Caco-2 (cell line): ENCODE data around the gene PRR36. TPM values are rescaled to one million over a fixed set of nuclear protein-coding genes. Genes with fewer than 3 reads are reported as not detected.

Source experiments
- BruUV-seq: library from RNA; stranded (reverse); fragments of 400-500 nt; replicated peaks from 2 replicates; lab custom pipeline; 2021; lab: Mats Ljungman, UMichigan
- CTCF ChIA-PET: fragments of 300-600 bp; sonication (Branson Sonifier 250); formaldehyde crosslinking; loops from one replicate; lab custom pipeline; 2022; ENCODE audit warnings: antibody characterized with exemption; lab: Charles Lee
- POLR2A ChIA-PET: fragments of 300-600 bp; sonication (Branson Sonifier 250); formaldehyde crosslinking; loops from one replicate; lab custom pipeline; 2022; ENCODE audit warnings: antibody characterized with exemption; lab: Charles Lee
- DNase-seq, 2 experiments: peaks; one replicate each; pipeline versions ENCODE4 v3.0.0 to v3.0.0-alpha.2; 2020 to 2022
- H3K27me3 ChIP-seq: replicated peaks from 2 replicates; pipeline ENCODE4 v1.6.0; 2011; ENCODE audit warnings: low read length; ENCODE audit not compliant: control insufficient read depth, insufficient read depth
- H3K36me3 ChIP-seq: 2 replicates; pipeline ENCODE4 v1.5.1; 2011; ENCODE audit warnings: low read length; ENCODE audit not compliant: control insufficient read depth, insufficient read depth
- H3K4me1 ChIP-seq: fragments of 250-450 bp; sonication (Bioruptor Pico); 2 replicates; pipeline ENCODE4 v1.5.1; 2020; ENCODE audit warnings: mild to moderate bottlenecking
- H3K4me3 ChIP-seq: 2 replicates; pipeline ENCODE4 v1.5.1; 2011; ENCODE audit warnings: low read depth, mild to moderate bottlenecking, control low read depth, low read length
- H3K9me3 ChIP-seq: fragments of 250-450 bp; sonication (Bioruptor Pico); 2 replicates; pipeline ENCODE4 v1.5.1; 2020; ENCODE audit warnings: mild to moderate bottlenecking, moderate library complexity
- H3K27ac Mint-ChIP-seq: one replicate; pipeline ENCODE4 v1.8.0; 2022; ENCODE audit warnings: mixed read lengths; ENCODE audit not compliant: unreplicated experiment
- H3K27me3 Mint-ChIP-seq: one replicate; pipeline ENCODE4 v1.8.0; 2022; ENCODE audit warnings: mixed read lengths; ENCODE audit not compliant: insufficient read depth, unreplicated experiment
- H3K36me3 Mint-ChIP-seq: one replicate; pipeline ENCODE4 v1.8.0; 2022; ENCODE audit warnings: mild to moderate bottlenecking, mixed read lengths; ENCODE audit not compliant: insufficient read depth, unreplicated experiment
- H3K4me1 Mint-ChIP-seq: one replicate; pipeline ENCODE4 v1.8.0; 2022; ENCODE audit warnings: low read depth, mixed read lengths; ENCODE audit not compliant: unreplicated experiment
- H3K4me3 Mint-ChIP-seq: one replicate; pipeline ENCODE4 v1.8.0; 2022; ENCODE audit warnings: mild to moderate bottlenecking, moderate library complexity, mixed read lengths; ENCODE audit not compliant: unreplicated experiment
- H3K9me3 Mint-ChIP-seq: one replicate; pipeline ENCODE4 v1.8.0; 2022; ENCODE audit warnings: mixed read lengths; ENCODE audit not compliant: unreplicated experiment
- intact Hi-C: fragments of 100-400 bp; cut with micrococcal nuclease; formaldehyde crosslinking; loops from one replicate; pipeline ENCODE4 v1.10.0; 2022; ENCODE audit not compliant: unreplicated experiment
- total RNA-seq: library from RNA; stranded (reverse); gene quantifications from 2 replicates; pipeline ENCODE4 v1.2.3, GENCODE V29; 2022
- TF ChIP-seq, protein P1 (sequence below), 2 experiments: fragments of 200-600 bp in 1 of 2; IDR thresholded peaks; 1 replicate in 1 of 2; 2 replicates in 1 of 2; pipeline versions ENCODE4 v1.5.1 to v1.8.0; 2011 to 2022; ENCODE audit warnings: antibody characterized with exemption in 1 of 2, control low read depth in 1 of 2, inconsistent platforms in 1 of 2, low read depth in 1 of 2, low read length in 1 of 2, mild to moderate bottlenecking in 1 of 2, moderate library complexity in 1 of 2; ENCODE audit not compliant: insufficient read depth in 1 of 2, severe bottlenecking in 1 of 2, unreplicated experiment in 1 of 2

PRR36 gene
- total RNA-seq, 1 experiment from 2014 or later: 3.7 TPM

DNA sequence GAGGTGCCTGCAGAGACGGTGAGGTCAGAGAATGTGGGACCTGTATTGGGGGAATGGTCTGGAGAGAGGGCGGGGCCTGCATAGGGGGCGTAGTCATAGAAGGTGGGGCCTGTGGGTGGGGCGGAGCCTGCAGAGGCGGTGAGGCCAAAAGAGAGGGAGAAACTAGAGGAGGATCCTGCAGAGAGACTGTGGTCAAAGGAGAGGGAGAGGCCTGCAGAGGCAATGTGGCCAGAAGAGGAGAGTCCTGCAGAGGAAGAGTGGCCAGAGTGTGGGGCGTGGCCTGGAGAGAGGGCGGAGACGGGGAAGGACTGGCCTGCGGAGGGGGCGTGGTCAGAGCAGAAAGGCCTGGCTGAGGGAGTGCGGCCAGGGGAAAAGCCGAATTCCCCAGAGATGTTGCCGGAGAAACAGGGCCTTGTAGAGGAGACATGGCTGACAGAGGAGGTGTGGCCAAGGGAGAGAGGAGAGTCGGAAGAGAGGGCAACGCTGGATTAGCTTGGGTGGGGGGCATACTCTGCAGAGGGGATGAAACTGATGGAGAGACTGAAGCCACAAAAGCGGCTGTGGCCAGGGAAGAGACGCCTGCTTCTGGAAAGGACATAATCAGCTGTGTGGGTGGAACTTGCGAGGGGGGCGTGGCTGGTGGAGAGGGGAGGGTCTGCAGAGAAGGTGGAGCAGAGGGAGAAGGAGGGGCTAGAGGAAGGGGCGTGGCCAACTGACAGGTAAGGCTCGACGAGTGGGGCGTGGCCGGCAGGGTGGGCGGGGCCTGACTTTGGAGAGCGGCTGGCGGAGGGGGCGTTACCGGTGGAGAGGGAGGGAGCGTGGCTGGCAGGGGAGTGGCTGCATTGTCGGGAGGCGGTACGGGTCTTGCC, 2.5 kb downstream of the PRR36 start:
- CTCF ChIA-PET: interaction anchor here (0.8 to 1.2 kb wide), 2 partner anchors 9 to 18 kb away, joined by 3 to 5 read pairs; no protein-coding TSS in a partner anchor
- POLR2A ChIA-PET: no interaction called here
- Mint-ChIP-seq H3K27me3 (no peaks in the 10 kb centered on the region), H3K4me3 (peak overlapping the region; percentile 87), H3K36me3 (peaks cover 19% of the 10 kb centered on the region), H3K9me3 (no peaks in the 10 kb centered on the region), H3K27ac (peak overlapping the region; percentile 45), H3K4me1 (peaks cover 9% of the 10 kb centered on the region)
- TSS peak; percentile 19 for BruUV-seq
- H3K9me3 ChIP-seq: no peaks in the 10 kb centered on the region
- no peaks in the 10 kb centered on the region; the same call in 1 of the 2 replicates for H3K27me3 ChIP-seq
- no peak overlapping the region for H3K4me3 ChIP-seq
- peaks cover 11% of the 10 kb centered on the region for H3K4me1 ChIP-seq
- intact Hi-C loops: no loop called here
- no peaks in the 10 kb centered on the region for H3K36me3 ChIP-seq
- TF ChIP-seq, protein P1, sequence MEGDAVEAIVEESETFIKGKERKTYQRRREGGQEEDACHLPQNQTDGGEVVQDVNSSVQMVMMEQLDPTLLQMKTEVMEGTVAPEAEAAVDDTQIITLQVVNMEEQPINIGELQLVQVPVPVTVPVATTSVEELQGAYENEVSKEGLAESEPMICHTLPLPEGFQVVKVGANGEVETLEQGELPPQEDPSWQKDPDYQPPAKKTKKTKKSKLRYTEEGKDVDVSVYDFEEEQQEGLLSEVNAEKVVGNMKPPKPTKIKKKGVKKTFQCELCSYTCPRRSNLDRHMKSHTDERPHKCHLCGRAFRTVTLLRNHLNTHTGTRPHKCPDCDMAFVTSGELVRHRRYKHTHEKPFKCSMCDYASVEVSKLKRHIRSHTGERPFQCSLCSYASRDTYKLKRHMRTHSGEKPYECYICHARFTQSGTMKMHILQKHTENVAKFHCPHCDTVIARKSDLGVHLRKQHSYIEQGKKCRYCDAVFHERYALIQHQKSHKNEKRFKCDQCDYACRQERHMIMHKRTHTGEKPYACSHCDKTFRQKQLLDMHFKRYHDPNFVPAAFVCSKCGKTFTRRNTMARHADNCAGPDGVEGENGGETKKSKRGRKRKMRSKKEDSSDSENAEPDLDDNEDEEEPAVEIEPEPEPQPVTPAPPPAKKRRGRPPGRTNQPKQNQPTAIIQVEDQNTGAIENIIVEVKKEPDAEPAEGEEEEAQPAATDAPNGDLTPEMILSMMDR (IDR thresholded peaks at IDR 0.05; ENCODE audit: insufficient read depth in 1 of 2, low read depth in 1 of 2, low read length in 1 of 2, severe bottlenecking in 1 of 2, unreplicated experiment in 1 of 2): no peak
- DNase-seq: peak; percentile 89 to 95

DNA sequence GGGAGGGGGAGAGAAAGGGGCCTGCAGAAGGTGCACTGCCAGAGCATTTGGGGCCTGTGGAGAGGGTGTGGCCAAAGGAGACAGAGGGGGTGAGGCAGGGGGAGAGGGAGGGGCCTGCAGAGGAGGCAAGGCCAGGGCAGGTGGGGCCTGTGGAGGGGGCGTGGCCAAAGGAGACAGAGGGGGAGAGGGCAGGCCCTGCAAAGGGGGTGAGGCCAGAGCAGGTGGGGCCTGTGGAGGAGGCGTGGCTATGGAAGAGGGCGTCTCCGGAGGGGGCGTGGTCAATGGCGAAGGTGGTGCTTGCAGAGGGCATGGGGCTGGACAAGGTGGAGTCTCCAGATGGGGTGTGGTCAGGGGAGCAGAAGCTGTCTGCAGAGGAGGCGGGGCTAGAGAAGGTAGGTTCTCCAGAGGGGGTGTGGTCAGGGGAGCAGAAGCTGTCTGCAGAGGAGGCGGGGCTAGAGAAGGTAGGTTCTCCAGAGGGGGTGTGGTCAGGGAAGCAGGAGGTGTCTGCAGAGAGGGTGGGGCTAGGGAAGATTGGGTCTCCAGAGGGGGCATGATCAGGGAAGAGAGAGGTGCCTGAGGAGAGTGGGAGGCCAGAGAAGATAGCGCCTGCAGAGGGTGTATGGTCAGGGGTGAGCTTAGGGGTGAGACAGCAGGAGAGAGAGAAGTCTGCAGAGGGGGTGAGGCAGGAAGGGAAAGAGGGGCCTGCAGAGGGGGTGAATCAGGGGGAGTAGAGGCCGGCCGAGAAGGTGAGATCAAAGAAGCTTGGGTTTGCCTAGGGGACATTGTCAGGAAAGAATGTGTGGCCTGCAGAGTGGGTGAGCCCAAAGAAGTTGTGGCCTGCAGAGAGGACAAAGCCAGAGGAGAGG, 3.4 kb downstream of the PRR36 start:
- H3K36me3 Mint-ChIP-seq: peaks cover 19% of the 10 kb centered on the region
- H3K27me3 Mint-ChIP-seq: no peaks in the 10 kb centered on the region
- Histone ChIP-seq H3K36me3 (no peaks in the 10 kb centered on the region), H3K4me1 (peaks cover 11% of the 10 kb centered on the region), H3K9me3 (no peaks in the 10 kb centered on the region), H3K27me3 (no peaks in the 10 kb centered on the region; the same call in 1 of the 2 replicates), H3K4me3 (no peak overlapping the region)
- DNase-seq: peak; percentile 76 to 91
- intact Hi-C loops: no loop called here
- H3K4me3 Mint-ChIP-seq: peak overlapping the region; percentile 87
- BruUV-seq: no TSS peak
- ChIA-PET CTCF (interaction anchor here (0.6 to 1.2 kb wide), 2 partner anchors 18 to 1182 kb away, joined by 5 to 8 read pairs; no protein-coding TSS in a partner anchor), POLR2A (no interaction called here)
- TF ChIP-seq, protein P1 (IDR thresholded peaks at IDR 0.05; ENCODE audit: insufficient read depth in 1 of 2, low read depth in 1 of 2, low read length in 1 of 2, severe bottlenecking in 1 of 2, unreplicated experiment in 1 of 2): no peak
- no peaks in the 10 kb centered on the region for H3K9me3 Mint-ChIP-seq
- H3K4me1 Mint-ChIP-seq: peaks cover 9% of the 10 kb centered on the region
- peak overlapping the region; percentile 45 for H3K27ac Mint-ChIP-seq
